NT2/D1 (cell line): ENCODE measurements around the gene HHATL.
"Not testable (repeated sequence)": the region's sequence is repeated elsewhere in the genome, so short reads cannot be mapped to it uniquely, and the experiment has no call there.

Experiments
- SUZ12 ChIP-seq: IDR thresholded peaks from 2 replicates; pipeline ENCODE4 v1.6.1; 2011; ENCODE audit not compliant: insufficient read length, insufficient read depth; ENCODE audit errors: extremely low read depth
- YY1 ChIP-seq: IDR thresholded peaks from 2 replicates; pipeline ENCODE4 v1.6.1; 2011; ENCODE audit not compliant: insufficient read length, insufficient read depth
- ZNF274 ChIP-seq: IDR thresholded peaks from 2 replicates; pipeline ENCODE4 v1.6.1; 2011; ENCODE audit warnings: mild to moderate bottlenecking, low read depth, low read length

GRCh38 chr3:42722442-42722841, 19.8 kb upstream of the HHATL start:
- not testable (repeated sequence) for TF ChIP-seq ZNF274, SUZ12, YY1
